ENCODE results near the gene UBXN1. TPM values are rescaled to one million over a fixed set of nuclear protein-coding genes. Genes with fewer than 3 reads are reported as not detected.

UBXN1 gene
- total RNA-seq, result 84.8 TPM

GRCh38 chr11:62678770-62679696 is at the start of gene UBXN1:
TSS of gene UBXN1 (minus strand) at chr11:62679073. CDS start at chr11:62678923, 150 bp downstream.
- DNase-seq (ENCODE audit: low spot score in 2 of 2) (peak; percentile 88 to 91), FAIRE-seq (no peak)

- FAIRE-seq, result no peak
- peak; percentile 73 to 75 for DNase-seq (ENCODE audit: low spot score in 2 of 2)
Measured at GRCh38 chr11:62728171-62728988, 49.5 kb upstream of the UBXN1 start, which contains the start of gene TTC9C. TSS of gene TTC9C (plus strand) at chr11:62728486. CDS start at chr11:62728849, 363 bp downstream.

GRCh38 chr11:62727872-62728170 is 48.9 kb upstream of the UBXN1 start:
- FAIRE-seq (peak; percentile 33), DNase-seq (ENCODE audit: low spot score in 2 of 2) (peak; percentile 83 to 84)

- FAIRE-seq (no peak), DNase-seq (ENCODE audit: low spot score in 2 of 2) (peak; percentile 93 to 96)
Measured at GRCh38 chr11:62727165-62727871, 48.4 kb upstream of the UBXN1 start, which contains the start of gene HNRNPUL2. TSS of gene HNRNPUL2 (minus strand) at chr11:62727457. CDS start at chr11:62727156, 301 bp downstream.

- FAIRE-seq, result no peak
Measured at GRCh38 chr11:62726915-62727164, 48.0 kb upstream of the UBXN1 start.

GRCh38 chr11:62726156-62726914 is 47.5 kb upstream of the UBXN1 start:
- DNase-seq (ENCODE audit: low spot score in 2 of 2) (no peak), FAIRE-seq (no peak)

More at GRCh38 chr11:62726915-62727164, 48.0 kb upstream of the UBXN1 start:
- peak in 1 of 2 donors; percentile 78 for DNase-seq (ENCODE audit: low spot score in 2 of 2)

GRCh38 chr11:62725646-62726045 is 46.8 kb upstream of the UBXN1 start:
- DNase-seq (ENCODE audit: low spot score in 2 of 2) (no peak), FAIRE-seq (no peak)

- DNase-seq (ENCODE audit: low spot score in 2 of 2) (no peak), FAIRE-seq (no peak)
Measured at GRCh38 chr11:62724171-62724570, 45.3 kb upstream of the UBXN1 start.

GRCh38 chr11:62721994-62722393 is 43.1 kb upstream of the UBXN1 start:
- no peak for FAIRE-seq
- no peak for DNase-seq (ENCODE audit: low spot score in 2 of 2)

- FAIRE-seq (no peak), DNase-seq (ENCODE audit: low spot score in 2 of 2) (no peak)
Measured at GRCh38 chr11:62719302-62719978, 40.6 kb upstream of the UBXN1 start.

GRCh38 chr11:62716816-62717215 is 37.9 kb upstream of the UBXN1 start:
- FAIRE-seq (no peak), DNase-seq (ENCODE audit: low spot score in 2 of 2) (no peak)

- FAIRE-seq (no peak), DNase-seq (ENCODE audit: low spot score in 2 of 2) (no peak)
Measured at GRCh38 chr11:62716206-62716605, 37.3 kb upstream of the UBXN1 start.

- DNase-seq (ENCODE audit: low spot score in 2 of 2) (no peak), FAIRE-seq (no peak)
Measured at GRCh38 chr11:62715150-62716130, 36.6 kb upstream of the UBXN1 start.

- no peak for DNase-seq (ENCODE audit: low spot score in 2 of 2)
- no peak for FAIRE-seq
Measured at GRCh38 chr11:62713343-62713742, 34.5 kb upstream of the UBXN1 start.

- no peak for FAIRE-seq
- no peak for DNase-seq (ENCODE audit: low spot score in 2 of 2)
Measured at GRCh38 chr11:62712861-62713260, 34.0 kb upstream of the UBXN1 start.

GRCh38 chr11:62712276-62712812 is 33.5 kb upstream of the UBXN1 start:
- FAIRE-seq (no peak), DNase-seq (ENCODE audit: low spot score in 2 of 2) (no peak)

- DNase-seq (ENCODE audit: low spot score in 2 of 2), result no peak
- no peak for FAIRE-seq
Measured at GRCh38 chr11:62710001-62710345, 31.1 kb upstream of the UBXN1 start.
